Heart left ventricle (tissue), 16 donors: ENCODE measurements around the gene IL1F10. TPM values are rescaled to one million over a fixed set of nuclear protein-coding genes. Genes with fewer than 3 reads are reported as not detected.

Source experiments
- ATAC-seq, 4 donors: fragments of 200-7000 bp; cut with Tn5 transposase; one replicate each; pipeline ENCODE4 v1.9.1; 2020 to 2022; ENCODE audit warnings: moderate library complexity in 4 of 4, mild to moderate bottlenecking in 3 of 4, moderate number of reproducible peaks in 1 of 4
- DNase-seq, 5 donors: peaks; one replicate each; pipeline ENCODE4 v3.0.0-alpha.2; 2020
- H3K27ac ChIP-seq, 12 donors: fragments of 200-600 bp; sonication (generic) in 4 of 12; one replicate each; pipeline versions ENCODE4 v1.5.0 to v1.8.0; 2016 to 2022; ENCODE audit warnings: mild to moderate bottlenecking in 2 of 12
- H3K27me3 ChIP-seq, 9 donors: fragments of 200-600 bp; sonication (generic) in 2 of 9; one replicate each; pipeline versions ENCODE4 v1.5.1 to v1.8.0; 2016 to 2022; ENCODE audit warnings: mild to moderate bottlenecking in 3 of 9
- H3K36me3 ChIP-seq, 9 donors: fragments of 200-600 bp; sonication (generic) in 2 of 9; one replicate each; pipeline versions ENCODE4 v1.5.0 to v1.8.0; 2018 to 2022; ENCODE audit warnings: mild to moderate bottlenecking in 2 of 9
- H3K4me1 ChIP-seq, 12 donors: fragments of 200-600 bp; sonication (generic) in 4 of 12; one replicate each; pipeline versions ENCODE4 v1.5.0 to v1.8.0; 2016 to 2022; ENCODE audit warnings: mild to moderate bottlenecking in 3 of 12
- H3K4me3 ChIP-seq, 12 donors: fragments of 200-600 bp; sonication (generic) in 4 of 12; one replicate each; pipeline versions ENCODE4 v1.5.0 to v1.8.0; 2017 to 2022; ENCODE audit warnings: mild to moderate bottlenecking in 9 of 12, moderate library complexity in 4 of 12
- H3K9me3 ChIP-seq, 12 donors: fragments of 200-600 bp; sonication (generic) in 4 of 12; one replicate each; pipeline versions ENCODE4 v1.5.0 to v1.8.0; 2016 to 2022; ENCODE audit warnings: mild to moderate bottlenecking in 1 of 12
- POLR2A ChIP-seq, 2 donors: fragments of 450-650 bp; IDR thresholded peaks; one replicate each; pipeline ENCODE4 v1.6.1; 2017; ENCODE audit warnings: antibody characterized with exemption in 2 of 2, mild to moderate bottlenecking in 2 of 2, moderate library complexity in 2 of 2
- WGBS, 4 donors: extraction: QIAGEN DNeasy Blood & Tissue Kit in 2 of 4; methylation state at CpG; one replicate each; pipeline versions ENCODE4 v1.1.5 to v1.1.7; 2013 to 2018; 5-methylcytosine and 5-hydroxymethylcytosine counted together
- intact Hi-C, 10 donors: fragments of 100-400 bp; cut with DNase I; formaldehyde crosslinking; loops; one replicate each; pipeline versions ENCODE4 v1.11.1 to v1.14.2; 2022
- polyA plus RNA-seq, 2 donors: library from polyadenylated mRNA; stranded (reverse); fragments of 200-250 nt; gene quantifications; one replicate each; pipeline ENCODE4 v1.2.3, GENCODE V29; 2013
- total RNA-seq, 9 donors: library from RNA; depleted of rRNA in 2 of 9; stranded (reverse); fragments of >200 nt in 2 of 9; fragmentation: NEBNext Ultra II Directional in 3 of 9; extraction: Animal tissue kit (Norgen Biotek cat#: 25700) in 3 of 9; gene quantifications; one replicate each; pipeline versions ENCODE4 v1.1.0 to v1.2.4, GENCODE V29; 2016 to 2023
- TF ChIP-seq, protein P1 (sequence below), 12 donors: fragments of 200-600 bp; sonication (generic) in 4 of 12; IDR thresholded peaks; one replicate each; pipeline versions ENCODE4 v1.5.0 to v1.8.0; 2018 to 2022; ENCODE audit warnings: antibody characterized with exemption in 12 of 12, mild to moderate bottlenecking in 5 of 12
- donor health status: ischemic (EF 13 %, LVEDD 7.1; RV severe dilation, severe dysfunction).
- donor health status: healthy with polysubstance abuse.
- donor health status: DM: no; HTN: yes; CAD: no.
- donor health status: DM: no; HTN: no; CAD: no.
- donor health status: ischemic (EF 25% LVEDD 6.9; RV normal size, moderate dysfunction).
- donor health status: ischemic (EF 25% LVEDD 5.7; RV mildly dilated, moderate dysfunction).
- donor health status: healthy.
- donor health status: DM: yes; HTN: yes; CAD: no.
- donor health status: ischemic (EF 35%, LVEDD 5.7; RV mildly dilated, moderate dysfunction).
- donor health status: nonischemic (EF 11% LVEDD 7.7; RV severe dilation, severe dysfunction).
- donor health status: DM: yes; HTN: yes; CAD: no.
- donor health status: PGD.
- donor health status: ischemic (EF 29% LVEDD 5.4; RV normal size, mild dysfunction).
- donor health status: nonischemic (EF 23%, LVEDD 6.1; RV moderate dilation, normal function).

IL1F10 gene
- total and polyA plus RNA-seq, 11 donors: not detected

DNA sequence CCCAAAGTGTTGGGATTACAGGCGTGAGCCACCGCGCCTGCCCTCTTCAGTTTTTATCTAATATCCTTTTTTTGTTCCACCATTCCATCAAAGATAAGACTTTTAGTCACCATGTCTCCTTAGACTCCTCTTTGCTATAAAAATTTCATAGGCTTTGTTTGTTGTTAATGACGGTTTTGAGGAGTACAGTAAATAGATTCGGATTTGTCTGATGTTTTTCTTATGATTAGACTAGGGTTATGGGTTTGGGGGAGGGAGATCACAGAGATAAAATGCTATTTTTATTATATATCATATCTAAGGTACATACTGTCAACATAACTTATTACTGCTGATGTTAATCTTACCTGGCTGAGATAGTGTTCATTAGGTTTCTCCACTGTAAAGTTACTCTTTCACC, 21.3 kb upstream of the IL1F10 start:
- intact Hi-C loops: no loop called here
- H3K9me3 ChIP-seq: peaks cover 0 to 19% (median 0%) of the 10 kb centered on the region in 12 donors
- H3K27me3 ChIP-seq: peaks cover 0 to 6% (median 0%) of the 10 kb centered on the region in 9 donors
- H3K27ac ChIP-seq: no peak overlapping the region
- H3K36me3 ChIP-seq: no peaks in the 10 kb centered on the region
- DNase-seq (no peak), ATAC-seq (no peak)
- no peak overlapping the region for H3K4me3 ChIP-seq
- H3K4me1 ChIP-seq: no peaks in the 10 kb centered on the region
- TF ChIP-seq, protein P1, sequence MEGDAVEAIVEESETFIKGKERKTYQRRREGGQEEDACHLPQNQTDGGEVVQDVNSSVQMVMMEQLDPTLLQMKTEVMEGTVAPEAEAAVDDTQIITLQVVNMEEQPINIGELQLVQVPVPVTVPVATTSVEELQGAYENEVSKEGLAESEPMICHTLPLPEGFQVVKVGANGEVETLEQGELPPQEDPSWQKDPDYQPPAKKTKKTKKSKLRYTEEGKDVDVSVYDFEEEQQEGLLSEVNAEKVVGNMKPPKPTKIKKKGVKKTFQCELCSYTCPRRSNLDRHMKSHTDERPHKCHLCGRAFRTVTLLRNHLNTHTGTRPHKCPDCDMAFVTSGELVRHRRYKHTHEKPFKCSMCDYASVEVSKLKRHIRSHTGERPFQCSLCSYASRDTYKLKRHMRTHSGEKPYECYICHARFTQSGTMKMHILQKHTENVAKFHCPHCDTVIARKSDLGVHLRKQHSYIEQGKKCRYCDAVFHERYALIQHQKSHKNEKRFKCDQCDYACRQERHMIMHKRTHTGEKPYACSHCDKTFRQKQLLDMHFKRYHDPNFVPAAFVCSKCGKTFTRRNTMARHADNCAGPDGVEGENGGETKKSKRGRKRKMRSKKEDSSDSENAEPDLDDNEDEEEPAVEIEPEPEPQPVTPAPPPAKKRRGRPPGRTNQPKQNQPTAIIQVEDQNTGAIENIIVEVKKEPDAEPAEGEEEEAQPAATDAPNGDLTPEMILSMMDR (IDR thresholded peaks at IDR 0.05): no peak
- TF ChIP-seq POLR2A (IDR thresholded peaks at IDR 0.05): no peak
- WGBS, 4 donors: 82 to 89% (median 83%) methylated on average over 5 of the region's 5 CpGs

DNA sequence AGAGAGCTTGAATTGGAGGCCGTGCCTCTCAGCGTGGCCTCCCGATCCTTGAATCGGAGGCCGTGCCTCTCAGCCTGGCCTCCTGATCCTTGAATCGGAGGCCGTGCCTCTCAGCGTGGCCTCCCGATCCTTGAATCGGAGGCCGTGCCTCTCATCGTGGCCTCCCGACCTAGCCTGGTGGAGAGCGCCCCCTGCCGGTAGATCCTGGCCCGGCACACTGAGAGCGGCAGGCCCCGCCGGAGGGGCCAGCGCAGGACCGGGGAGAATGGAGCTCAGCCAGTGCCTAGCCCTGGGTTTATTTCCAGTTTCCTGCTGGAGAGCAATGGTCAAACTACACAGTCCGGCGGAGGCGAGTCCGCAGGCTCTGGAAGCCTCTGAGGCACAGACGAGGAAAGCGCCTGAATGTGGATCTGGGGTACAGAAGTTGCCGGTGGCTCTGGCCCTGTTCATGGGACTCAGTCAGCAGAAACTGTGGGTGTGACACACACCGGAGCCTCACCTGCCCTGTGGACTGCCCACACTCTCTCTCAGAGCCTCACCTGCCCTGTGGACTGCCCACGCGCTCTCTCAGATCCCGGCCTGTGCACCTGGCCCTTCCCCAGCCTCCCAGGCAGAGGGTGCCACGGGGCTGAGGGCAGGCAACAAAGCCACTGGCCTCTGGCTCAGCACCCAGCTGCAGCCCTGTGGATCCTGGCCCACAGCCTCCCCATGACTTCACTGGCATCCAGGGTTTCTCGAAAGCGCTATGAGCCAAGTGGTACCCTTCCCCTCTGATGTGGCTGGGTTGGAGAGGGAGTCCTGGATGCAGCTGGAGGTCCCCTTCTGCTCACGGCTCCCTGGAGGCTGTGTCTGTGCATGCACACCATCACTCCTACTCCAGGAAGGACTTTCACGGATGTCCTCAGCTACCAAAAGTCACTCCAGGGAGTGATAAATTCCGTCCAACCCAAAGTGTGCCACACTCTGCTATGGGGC, 16.6 kb upstream of the IL1F10 start:
- no peak overlapping the region for H3K4me3 ChIP-seq
- no peak overlapping the region for H3K27ac ChIP-seq
- no peak for TF ChIP-seq POLR2A (IDR thresholded peaks at IDR 0.05)
- TF ChIP-seq, protein P1 (IDR thresholded peaks at IDR 0.05): no peak
- ATAC-seq (no peak), DNase-seq (no peak)
- no peaks in the 10 kb centered on the region for H3K36me3 ChIP-seq
- 93 to 95% (median 94%) methylated on average over 29 to 38 of the region's 38 CpGs for WGBS, 4 donors
- H3K9me3 ChIP-seq: peaks cover 0 to 21% (median 0%) of the 10 kb centered on the region in 12 donors
- intact Hi-C loops: no loop called here
- H3K4me1 ChIP-seq: no peaks in the 10 kb centered on the region
- H3K27me3 ChIP-seq: peaks cover 0 to 6% (median 0%) of the 10 kb centered on the region in 9 donors

DNA sequence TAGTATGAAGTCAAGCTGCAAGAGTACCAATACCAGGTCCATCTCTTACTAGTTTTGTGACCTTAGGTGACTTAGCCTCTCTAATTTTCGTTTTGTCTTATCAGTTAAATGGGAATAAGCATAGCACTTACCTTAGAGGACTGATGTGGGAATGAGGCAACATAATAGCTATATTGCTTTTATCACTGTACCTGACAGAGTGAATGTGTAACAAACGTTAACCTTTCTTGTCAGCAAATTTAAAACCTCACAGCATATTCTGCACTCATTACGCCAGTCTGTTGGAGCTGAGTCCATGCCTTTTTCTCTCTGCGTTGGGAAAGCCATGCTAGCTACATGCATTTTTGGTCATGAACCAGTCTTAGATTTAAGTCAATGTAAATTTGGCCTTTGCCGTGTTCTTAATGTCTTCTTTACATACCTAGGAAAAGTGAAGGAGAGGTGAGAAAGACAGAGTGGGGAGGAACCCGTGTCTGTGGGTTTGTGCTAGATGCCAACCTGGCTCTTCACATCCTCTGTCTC, 15.3 kb upstream of the IL1F10 start, which contains the start of gene IL36B:
TSS of gene IL36B (minus strand) at position 472 of the 522 bp plus-strand sequence.
- no peak within 1 kb of the TSS for H3K27ac ChIP-seq
- DNase-seq (no peak), ATAC-seq (no peak)
- no peak within 1 kb of the TSS for H3K4me3 ChIP-seq
- no peak for TF ChIP-seq POLR2A (IDR thresholded peaks at IDR 0.05)
- TF ChIP-seq, protein P1 (IDR thresholded peaks at IDR 0.05): no peak
- H3K4me1 ChIP-seq: no peaks in the 10 kb centered on the region
- no peaks in the 10 kb centered on the region for H3K36me3 ChIP-seq
- H3K27me3 ChIP-seq: peaks cover 0 to 6% (median 0%) of the 10 kb centered on the region in 9 donors
- H3K9me3 ChIP-seq: peaks cover 0 to 22% (median 0%) of the 10 kb centered on the region in 12 donors
- WGBS, 4 donors: 61 to 68% (median 67%) methylated on average over 6 of the region's 6 CpGs
- intact Hi-C loops: no loop called here

- no peak for DNase-seq
- Histone ChIP-seq H3K27ac (no peak overlapping the region), H3K36me3 (no peaks in the 10 kb centered on the region), H3K4me3 (no peak overlapping the region), H3K27me3 (peaks cover 0 to 3% (median 0%) of the 10 kb centered on the region in 9 donors), H3K4me1 (no peaks in the 10 kb centered on the region), H3K9me3 (peaks cover 0 to 22% (median 0%) of the 10 kb centered on the region in 12 donors)
- TF ChIP-seq, protein P1 (IDR thresholded peaks at IDR 0.05): no peak
- no peak for TF ChIP-seq POLR2A (IDR thresholded peaks at IDR 0.05)
- ATAC-seq: no peak
- WGBS, 4 donors: 68 to 77% (median 69%) methylated on average over 3 of the region's 3 CpGs
- intact Hi-C loops: no loop called here
Observed at GRCh38 chr2:113053666-113054065, 14.1 kb upstream of the IL1F10 start.
